ENCODE data around the gene KIRREL1.

The KIRREL1 gene

DNA sequence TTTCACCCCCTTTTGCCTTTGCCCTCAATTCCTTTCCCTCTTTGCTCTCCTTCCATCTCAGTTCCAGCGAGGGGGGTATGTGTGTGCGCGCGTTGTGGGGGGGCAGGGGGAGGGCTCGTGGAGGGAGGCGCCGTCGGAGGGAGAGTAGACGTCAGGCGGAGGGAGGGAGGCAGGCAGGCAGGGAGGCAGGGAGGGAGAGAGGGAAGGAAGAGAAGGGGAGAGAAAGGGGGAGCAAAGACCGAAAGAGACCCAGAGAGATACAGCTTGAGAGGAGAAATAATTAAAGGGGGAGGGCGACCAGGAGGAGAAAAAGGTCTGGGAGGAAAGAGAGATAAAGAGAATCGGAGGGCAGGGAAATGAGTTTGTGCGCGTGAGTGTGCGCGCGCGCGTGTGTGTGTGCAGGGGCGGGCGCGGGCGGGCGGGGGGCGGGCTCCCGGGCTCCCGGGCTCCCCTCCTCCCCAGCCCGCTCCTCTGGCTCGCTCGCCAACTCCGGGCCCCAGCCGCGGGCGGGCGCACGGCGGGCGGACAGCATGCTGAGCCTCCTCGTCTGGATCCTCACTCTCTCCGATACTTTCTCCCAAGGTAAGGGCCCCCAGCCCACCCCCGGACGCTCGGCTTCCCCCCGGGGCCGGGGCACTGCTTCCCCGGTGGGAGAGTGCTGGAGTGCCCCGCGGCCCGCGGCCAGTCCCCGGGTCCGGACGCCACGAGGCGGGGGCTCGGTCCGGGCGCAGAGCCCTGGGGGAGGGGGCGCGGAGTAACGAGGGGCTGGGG, at the start of gene KIRREL1:
Gene KIRREL1 (plus strand): TSS at position 499 of the 771 bp plus-strand sequence. CDS start 32 bp downstream, at position 531.
- DNase-seq (ENCODE audit: low read depth, low spot score), result no peak

DNA sequence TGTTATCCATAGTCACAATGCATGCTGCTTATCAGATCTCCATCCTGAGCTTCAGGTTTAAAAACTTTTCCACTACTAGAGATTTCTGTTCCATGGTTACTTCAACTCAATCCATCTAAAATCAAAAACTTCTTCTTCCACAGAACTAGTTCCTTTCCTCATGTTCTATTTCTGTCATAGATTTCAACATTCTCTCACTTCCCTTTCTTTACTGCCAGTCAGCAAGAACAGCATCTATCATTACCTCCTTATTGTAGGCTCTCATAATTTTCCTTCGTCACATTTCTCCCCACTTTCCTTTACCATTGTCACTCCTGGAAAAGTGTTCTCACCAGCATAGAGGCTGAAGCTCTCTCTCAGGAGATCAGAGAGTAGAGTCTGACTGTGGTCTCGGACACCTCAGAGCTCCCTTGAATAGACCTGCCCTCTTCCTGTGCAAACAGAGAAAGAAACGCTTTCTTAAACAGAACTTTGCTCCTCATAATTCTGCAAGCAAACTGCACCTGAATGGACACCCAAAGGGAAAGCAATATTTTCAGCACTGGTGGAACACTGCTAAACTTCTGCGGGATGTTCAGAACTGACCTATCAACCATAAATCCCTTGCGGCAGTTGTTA, 48.7 kb upstream of the KIRREL1 start:
- DNase-seq (ENCODE audit: low read depth, low spot score), result no peak

DNA sequence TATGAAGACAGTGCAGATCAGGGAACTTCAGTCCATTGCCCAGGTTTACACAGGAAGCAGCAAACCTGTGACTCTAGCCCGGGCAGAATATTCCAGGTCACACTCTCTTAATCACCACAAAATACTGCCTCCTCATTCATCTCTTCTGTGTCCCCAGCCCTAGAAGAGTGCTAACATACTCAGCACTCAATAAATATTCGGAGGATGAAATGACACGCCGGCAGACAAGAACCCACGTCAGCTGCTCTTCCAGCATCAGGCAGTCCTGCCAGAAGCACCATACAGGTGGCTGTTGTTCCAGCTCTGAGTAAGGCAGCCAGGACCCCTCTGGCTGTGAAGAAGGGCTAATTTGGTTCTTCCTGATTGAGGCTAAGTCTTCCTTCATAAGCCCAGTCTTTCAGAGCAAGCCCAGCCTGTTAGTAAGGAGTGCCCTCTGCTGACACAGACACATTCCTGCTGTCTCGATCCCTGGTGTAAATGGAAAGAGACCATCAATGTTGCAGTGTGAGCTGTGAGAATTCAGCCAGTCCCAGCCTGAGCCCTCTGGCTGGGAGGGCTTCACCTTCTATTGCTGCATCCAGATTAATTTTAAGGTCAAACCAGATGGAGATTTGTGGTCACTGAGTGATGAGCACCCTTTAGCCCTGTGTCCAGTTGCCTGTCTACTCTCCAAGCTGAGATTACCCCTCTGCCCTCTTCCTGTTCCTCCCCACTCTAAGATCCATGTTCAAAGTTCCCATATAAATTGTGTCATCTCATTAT, 45.0 kb upstream of the KIRREL1 start:
- no peak for DNase-seq (ENCODE audit: low read depth, low spot score)

DNA sequence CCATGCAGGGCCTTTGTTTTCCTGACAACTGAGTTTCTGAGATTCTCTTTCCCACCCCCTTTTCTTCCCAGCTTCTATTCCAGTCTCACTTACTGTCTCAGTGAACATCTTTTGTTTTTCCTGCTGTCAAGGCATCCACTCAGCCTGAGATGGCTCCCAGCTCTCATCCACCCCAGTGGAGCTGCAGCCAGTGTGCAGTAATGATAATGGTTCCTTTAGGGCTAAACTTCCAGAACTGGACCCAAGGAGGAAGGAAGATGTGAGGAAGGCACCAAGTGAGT, 44.4 kb upstream of the KIRREL1 start:
- no peak for DNase-seq (ENCODE audit: low read depth, low spot score)

DNA sequence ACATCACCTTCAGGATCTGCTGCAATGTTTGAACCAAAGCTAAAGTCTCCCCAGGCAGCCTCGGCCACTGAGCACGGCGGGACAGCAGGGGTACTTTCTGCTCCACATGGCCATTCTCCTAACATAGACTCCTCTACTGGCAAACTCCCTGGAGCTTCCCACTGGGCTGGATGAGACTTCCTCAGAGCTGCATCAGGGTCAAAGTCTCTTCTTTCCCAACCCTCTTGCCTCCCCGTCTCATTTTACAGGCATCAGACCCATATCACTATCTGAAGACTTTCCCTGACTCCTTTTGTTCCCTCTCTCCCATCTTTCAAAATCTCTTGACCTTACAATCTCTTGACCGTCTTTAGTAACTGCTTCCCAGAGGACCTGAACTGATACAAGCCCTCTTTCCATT, 42.2 kb upstream of the KIRREL1 start:
- no peak for DNase-seq (ENCODE audit: low read depth, low spot score)

DNA sequence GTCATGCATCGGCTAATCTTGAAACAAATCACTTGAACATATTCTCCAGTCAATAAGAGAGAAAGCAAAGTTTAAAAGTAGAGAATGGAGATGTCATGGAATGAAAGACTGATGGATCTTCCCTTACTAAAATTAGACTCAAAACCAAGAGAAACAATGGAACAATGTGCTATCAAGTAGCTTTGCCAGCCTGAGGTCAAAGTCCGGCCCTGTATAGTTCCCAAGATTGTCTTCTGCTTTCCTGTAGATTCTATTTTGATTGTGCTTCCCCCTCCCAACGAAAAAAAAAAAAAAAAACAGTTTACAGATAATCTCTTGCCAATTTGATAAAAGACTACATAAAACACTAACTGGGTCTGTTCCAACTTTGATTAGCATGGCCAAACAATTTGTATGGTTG, 40.8 kb upstream of the KIRREL1 start:
- DNase-seq (ENCODE audit: low read depth, low spot score), result no peak

GRCh38 chr1:157955221-157955620, 38.2 kb upstream of the KIRREL1 start:
- no peak for DNase-seq (ENCODE audit: low read depth, low spot score)

DNA sequence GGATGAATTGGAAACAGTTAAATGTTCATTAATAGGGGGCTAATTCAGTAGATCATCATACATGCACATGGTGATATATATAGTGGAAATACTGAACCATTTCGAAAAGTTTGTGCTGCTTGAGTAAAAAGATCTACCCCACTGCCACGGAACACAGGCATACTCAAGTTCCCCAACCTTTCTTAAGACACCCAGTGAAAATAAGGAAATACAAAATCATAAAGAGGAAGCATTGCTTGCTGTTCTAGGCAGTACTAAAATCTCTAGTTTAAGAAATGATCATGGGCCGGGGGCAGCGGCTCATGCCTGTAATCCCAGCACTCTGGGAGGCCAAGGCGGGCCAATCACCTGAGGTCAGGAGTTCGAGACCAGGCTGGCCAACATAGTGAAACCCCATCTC, 37.6 kb upstream of the KIRREL1 start:
- no peak for DNase-seq (ENCODE audit: low read depth, low spot score)

DNA sequence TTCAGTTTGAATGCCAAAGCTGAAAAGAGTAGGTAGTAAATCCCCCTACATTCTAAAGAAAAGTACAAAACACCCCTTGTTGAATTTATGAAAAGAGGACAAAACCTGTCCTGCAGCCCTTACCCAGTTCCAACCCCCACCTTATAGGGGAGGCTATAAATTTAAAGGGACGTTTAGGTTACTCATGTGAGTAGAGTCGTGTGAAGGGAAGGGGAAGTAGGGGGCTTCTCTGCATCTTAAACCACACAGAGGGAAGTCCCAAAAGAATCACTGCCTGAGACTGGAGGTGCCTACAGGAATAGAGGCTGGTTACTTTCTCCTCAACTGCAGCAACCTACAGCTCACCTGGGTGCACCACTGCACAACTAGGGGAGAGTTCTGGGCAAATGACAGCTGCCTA, 36.7 kb upstream of the KIRREL1 start:
- no peak for DNase-seq (ENCODE audit: low read depth, low spot score)

DNA sequence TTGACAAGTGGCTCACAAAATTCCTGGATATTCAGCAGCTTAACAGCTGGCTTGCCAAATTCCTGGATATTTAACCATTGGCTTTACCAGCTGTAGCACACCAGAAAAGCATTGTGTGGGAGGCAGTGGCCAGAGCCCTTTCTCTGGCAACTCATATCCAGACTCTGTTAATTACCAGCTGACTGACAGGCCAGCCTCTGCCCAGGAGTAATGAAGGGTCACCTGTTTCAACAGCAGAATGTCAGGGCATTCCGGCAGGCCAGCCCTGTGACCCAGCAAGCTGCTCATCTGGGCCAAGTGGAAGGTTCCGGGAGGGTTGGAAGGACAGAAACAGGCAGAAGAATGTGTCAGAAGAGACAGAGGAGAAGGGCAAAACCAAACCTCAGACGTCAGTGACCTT, 35.2 kb upstream of the KIRREL1 start:
- no peak for DNase-seq (ENCODE audit: low read depth, low spot score)

- no peak for DNase-seq (ENCODE audit: low read depth, low spot score)
Observed at GRCh38 chr1:157959750-157960149, 33.7 kb upstream of the KIRREL1 start.

- DNase-seq (ENCODE audit: low read depth, low spot score), result no peak
Observed at GRCh38 chr1:157960773-157961172, 32.7 kb upstream of the KIRREL1 start.

- DNase-seq (ENCODE audit: low read depth, low spot score), result no peak
Observed at GRCh38 chr1:157961805-157962762, 31.4 kb upstream of the KIRREL1 start.

DNA sequence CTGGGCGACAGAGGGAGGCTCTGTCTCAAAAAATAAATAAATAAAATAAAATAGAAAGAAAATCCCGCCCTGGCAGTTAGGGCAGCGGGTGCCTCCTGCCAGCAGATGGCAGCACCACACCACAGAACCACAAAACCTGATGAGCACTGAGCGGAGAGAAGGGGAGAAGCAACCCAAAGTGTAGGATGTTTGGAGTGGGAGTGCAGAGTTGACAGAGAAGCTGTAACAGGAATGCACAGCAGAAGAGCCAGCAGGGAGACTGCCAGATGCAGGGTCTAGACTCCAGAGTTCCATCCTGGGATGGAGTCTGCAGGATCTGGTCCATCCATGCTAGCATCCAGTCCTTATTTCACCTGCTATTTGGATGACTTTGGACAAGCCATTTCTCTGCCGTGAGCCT, 29.7 kb upstream of the KIRREL1 start:
- no peak for DNase-seq (ENCODE audit: low read depth, low spot score)

- DNase-seq (ENCODE audit: low read depth, low spot score), result no peak
Observed at GRCh38 chr1:157965584-157965983, 27.9 kb upstream of the KIRREL1 start.

DNA sequence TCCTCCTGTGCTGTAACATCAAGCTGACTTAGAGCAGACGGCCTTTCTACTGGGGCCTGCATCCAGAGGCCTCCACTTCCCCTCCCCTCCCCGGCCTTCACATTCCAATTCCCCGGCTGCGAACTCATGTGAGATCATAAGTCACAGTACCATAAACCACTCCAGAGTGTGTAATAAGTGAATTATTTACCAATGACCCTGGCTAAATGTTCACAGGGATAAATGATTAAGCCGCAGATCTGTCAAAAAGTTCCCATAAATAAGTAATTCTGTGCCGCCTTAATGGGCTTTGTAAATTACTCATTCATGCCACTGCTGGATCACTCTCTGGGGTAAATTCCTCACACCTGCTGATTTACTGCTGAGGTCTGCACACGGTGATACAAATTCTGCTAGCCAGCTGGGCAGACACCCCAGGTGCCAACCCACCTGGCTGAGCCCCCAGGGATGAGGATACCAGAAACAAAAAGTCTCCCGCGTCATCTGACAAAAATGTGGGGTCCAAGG, 27.4 kb upstream of the KIRREL1 start:
- no peak for DNase-seq (ENCODE audit: low read depth, low spot score)

- DNase-seq (ENCODE audit: low read depth, low spot score), result no peak
Observed at GRCh38 chr1:157967205-157967604, 26.2 kb upstream of the KIRREL1 start.

GRCh38 chr1:157968508-157968907, 24.9 kb upstream of the KIRREL1 start:
- no peak for DNase-seq (ENCODE audit: low read depth, low spot score)

DNA sequence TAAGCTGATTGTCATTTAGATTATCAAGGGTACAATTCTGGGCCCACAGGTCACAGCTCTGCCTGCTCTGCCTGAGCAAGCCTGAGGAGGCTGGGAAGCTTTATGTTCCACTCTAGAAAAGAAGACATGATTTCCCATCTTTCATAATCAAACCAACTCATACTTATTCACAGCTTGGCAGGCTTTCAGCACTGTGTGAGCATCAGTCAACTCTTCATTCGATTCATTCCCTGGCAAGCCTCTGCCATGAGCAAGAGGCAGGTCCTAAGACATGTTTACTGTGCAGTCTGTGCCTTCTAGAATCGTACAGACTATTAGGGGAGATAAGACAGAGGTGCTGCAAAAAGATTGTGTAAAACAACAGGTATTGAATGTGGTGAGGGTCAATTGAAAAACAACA, 24.5 kb upstream of the KIRREL1 start:
- no peak for DNase-seq (ENCODE audit: low read depth, low spot score)

DNA sequence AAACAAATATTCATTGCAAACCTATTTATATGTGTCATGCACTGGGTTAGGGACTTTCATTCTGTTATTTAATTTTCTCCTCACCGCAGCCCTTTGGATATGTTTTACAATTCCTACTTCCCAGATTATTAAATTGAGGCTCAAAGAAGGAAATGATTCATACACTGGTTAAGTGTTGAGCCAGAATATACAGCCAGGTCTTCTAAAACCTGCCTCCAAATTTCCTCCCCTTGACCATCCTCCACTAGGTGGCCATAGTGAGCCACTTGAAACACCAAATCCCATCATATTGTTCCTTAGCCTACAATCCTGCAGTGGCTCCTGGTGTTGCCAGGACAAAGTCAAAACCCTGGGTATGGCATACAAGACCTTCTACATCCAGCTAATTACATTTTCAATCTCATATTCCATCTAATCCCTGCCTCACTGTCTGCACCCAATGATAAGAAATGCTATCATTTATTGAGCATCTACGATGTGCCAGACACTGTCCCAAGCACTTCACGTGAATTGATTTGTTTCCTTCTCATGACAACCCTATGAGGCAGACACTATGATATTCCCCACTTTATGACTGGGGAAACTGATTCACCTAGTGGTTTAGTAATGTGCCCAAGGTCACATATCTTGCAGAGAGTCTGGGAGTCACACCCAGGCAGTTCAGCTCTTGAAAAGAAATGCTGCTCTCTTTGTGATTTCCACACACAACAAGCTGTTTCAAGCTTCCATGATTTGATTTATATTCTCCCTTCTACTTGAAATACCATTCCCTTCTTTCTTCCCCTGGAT, 23.6 kb upstream of the KIRREL1 start:
- no peak for DNase-seq (ENCODE audit: low read depth, low spot score)

DNA sequence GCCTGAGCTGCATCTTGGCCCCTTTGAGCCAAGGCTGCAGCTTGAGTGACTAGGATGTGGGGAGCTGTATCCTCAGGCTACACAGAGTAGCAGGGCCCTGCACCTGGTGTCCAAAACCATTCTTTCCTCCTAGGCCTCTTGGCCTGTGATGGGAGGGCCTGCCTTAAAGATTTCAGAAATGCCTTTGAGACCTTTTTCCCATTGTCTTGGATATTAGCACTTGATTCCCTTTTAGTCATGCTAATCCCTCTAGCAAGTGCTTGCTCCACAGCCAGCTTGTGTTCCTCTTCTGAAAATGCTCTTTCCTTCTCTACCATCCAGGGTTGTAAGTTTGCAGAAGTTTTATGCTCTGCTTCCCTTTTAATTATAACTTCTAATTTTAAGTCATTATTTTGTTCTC, 21.7 kb upstream of the KIRREL1 start:
- no peak for DNase-seq (ENCODE audit: low read depth, low spot score)

All from brain pericyte (primary cell).